ENCODE measurements around the gene PIGN. TPM values are rescaled to one million over a fixed set of nuclear protein-coding genes. Genes with fewer than 3 reads are reported as not detected.

PIGN gene
- total and polyA plus RNA-seq, 4 donors, result 10.9 to 47.0 (median 19.4) TPM

DNA sequence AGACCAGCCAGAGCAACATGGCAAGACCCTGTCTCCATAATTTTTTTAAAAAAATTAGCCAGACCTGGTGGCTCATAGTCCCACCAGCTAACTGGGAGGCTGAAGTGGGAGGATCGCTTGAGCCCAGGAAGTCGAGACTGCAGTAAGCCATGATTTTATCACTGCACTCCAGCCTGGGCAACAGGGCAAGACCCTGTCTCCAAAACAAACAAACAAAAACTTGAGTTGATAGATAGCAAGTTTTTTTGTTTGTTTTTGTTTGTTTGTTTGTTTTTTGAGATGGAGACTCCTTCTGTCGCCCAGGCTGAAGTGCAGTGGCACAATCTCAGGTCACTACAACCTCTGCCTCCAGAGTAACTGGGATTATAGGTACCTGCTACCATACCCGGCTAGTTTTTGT is 19.0 kb upstream of the PIGN start:
- 67% methylated on average over 1 of the region's 4 CpGs for WGBS (ENCODE audit: insufficient coverage)
- Histone ChIP-seq H3K9me3 (ENCODE audit: control insufficient read depth, insufficient read depth, low read length) (peaks cover 2% of the 10 kb centered on the region), H3K4me1 (ENCODE audit: control insufficient read depth, insufficient read depth, low read length) (no peaks in the 10 kb centered on the region), H3K36me3 (ENCODE audit: control insufficient read depth, insufficient read depth, low read length) (no peaks in the 10 kb centered on the region), H3K27me3 (ENCODE audit: control insufficient read depth, insufficient read depth, low read length) (no peaks in the 10 kb centered on the region), H3K27ac (ENCODE audit: low read depth, low read length) (no peak overlapping the region), H3K4me3 (ENCODE audit: low read depth, low read length) (no peak overlapping the region)
- DNase-seq (ENCODE audit: low read depth in 4 of 6, low spot score in 6 of 6), result no peak

DNA sequence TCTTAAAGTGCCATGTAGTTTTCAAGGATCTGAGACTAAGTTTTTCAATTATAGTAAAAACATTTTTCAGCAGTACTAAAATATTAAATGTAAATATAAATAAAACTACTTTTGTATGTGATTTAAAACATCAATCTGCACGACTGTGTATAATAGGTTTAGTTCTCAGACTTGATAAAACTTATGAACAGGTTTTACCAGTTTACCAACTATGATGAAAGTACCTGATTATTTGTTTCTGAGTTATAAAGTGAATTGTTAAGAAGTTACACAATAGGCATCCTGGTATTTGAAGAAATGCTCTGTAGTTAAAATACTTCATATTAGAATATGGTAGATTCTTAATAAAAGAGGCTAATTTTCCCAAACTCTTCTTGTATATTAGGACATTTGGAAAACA is 15.0 kb upstream of the PIGN start:
- Histone ChIP-seq H3K4me3 (ENCODE audit: low read depth, low read length) (no peak overlapping the region), H3K9me3 (ENCODE audit: control insufficient read depth, insufficient read depth, low read length) (no peaks in the 10 kb centered on the region), H3K27me3 (ENCODE audit: control insufficient read depth, insufficient read depth, low read length) (no peaks in the 10 kb centered on the region), H3K27ac (ENCODE audit: low read depth, low read length) (no peak overlapping the region), H3K4me1 (ENCODE audit: control insufficient read depth, insufficient read depth, low read length) (no peaks in the 10 kb centered on the region), H3K36me3 (ENCODE audit: control insufficient read depth, insufficient read depth, low read length) (no peaks in the 10 kb centered on the region)
- no CpG with 5 or more reads among the region's 1 CpG for WGBS (ENCODE audit: insufficient coverage)
- no peak for DNase-seq (ENCODE audit: low read depth in 4 of 6, low spot score in 6 of 6)

GRCh38 chr18:62200121-62200914 is 13.5 kb upstream of the PIGN start:
- Histone ChIP-seq H3K9me3 (ENCODE audit: control insufficient read depth, insufficient read depth, low read length) (no peaks in the 10 kb centered on the region), H3K4me3 (ENCODE audit: low read depth, low read length) (no peak overlapping the region), H3K27ac (ENCODE audit: low read depth, low read length) (no peak overlapping the region), H3K27me3 (ENCODE audit: control insufficient read depth, insufficient read depth, low read length) (no peaks in the 10 kb centered on the region), H3K36me3 (ENCODE audit: control insufficient read depth, insufficient read depth, low read length) (no peaks in the 10 kb centered on the region), H3K4me1 (ENCODE audit: control insufficient read depth, insufficient read depth, low read length) (no peaks in the 10 kb centered on the region)
- WGBS (ENCODE audit: insufficient coverage), result no CpG with 5 or more reads among the region's 3 CpGs
- no peak for DNase-seq (ENCODE audit: low read depth in 4 of 6, low spot score in 6 of 6)

GRCh38 chr18:62199629-62200028 is 12.8 kb upstream of the PIGN start:
- Histone ChIP-seq H3K4me3 (ENCODE audit: low read depth, low read length) (no peak overlapping the region), H3K27ac (ENCODE audit: low read depth, low read length) (no peak overlapping the region), H3K27me3 (ENCODE audit: control insufficient read depth, insufficient read depth, low read length) (no peaks in the 10 kb centered on the region), H3K9me3 (ENCODE audit: control insufficient read depth, insufficient read depth, low read length) (no peaks in the 10 kb centered on the region), H3K36me3 (ENCODE audit: control insufficient read depth, insufficient read depth, low read length) (no peaks in the 10 kb centered on the region), H3K4me1 (ENCODE audit: control insufficient read depth, insufficient read depth, low read length) (no peaks in the 10 kb centered on the region)
- WGBS (ENCODE audit: insufficient coverage), result 100% methylated on average over 1 of the region's 2 CpGs
- no peak for DNase-seq (ENCODE audit: low read depth in 4 of 6, low spot score in 6 of 6)

DNA sequence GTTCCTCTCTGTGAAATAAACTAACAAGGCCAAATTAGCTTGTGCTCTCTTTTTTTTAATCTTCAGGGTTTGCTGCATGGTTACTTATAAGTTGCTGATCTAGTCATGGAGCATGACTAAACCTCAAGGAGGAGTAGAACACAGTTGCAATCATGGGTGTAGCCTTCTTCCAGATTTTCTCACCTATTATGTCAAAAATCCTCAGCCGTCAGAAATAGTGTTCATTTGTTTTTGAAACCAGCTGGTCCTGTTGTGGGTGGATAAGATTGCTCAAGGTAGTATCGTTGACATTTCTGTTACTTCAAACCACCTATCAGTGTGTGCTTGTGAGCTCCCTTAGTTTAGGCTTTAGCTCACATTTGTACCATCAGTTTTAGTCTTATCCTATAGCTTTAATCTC is 11.4 kb upstream of the PIGN start:
- DNase-seq (ENCODE audit: low read depth in 4 of 6, low spot score in 6 of 6), result no peak
- H3K9me3 ChIP-seq (ENCODE audit: control insufficient read depth, insufficient read depth, low read length), result no peaks in the 10 kb centered on the region
- WGBS (ENCODE audit: insufficient coverage), result no CpG with 5 or more reads among the region's 2 CpGs
- H3K27me3 ChIP-seq (ENCODE audit: control insufficient read depth, insufficient read depth, low read length), result no peaks in the 10 kb centered on the region
- no peaks in the 10 kb centered on the region for H3K36me3 ChIP-seq (ENCODE audit: control insufficient read depth, insufficient read depth, low read length)
- H3K27ac ChIP-seq (ENCODE audit: low read depth, low read length), result no peak overlapping the region
- H3K4me1 ChIP-seq (ENCODE audit: control insufficient read depth, insufficient read depth, low read length), result no peaks in the 10 kb centered on the region
- H3K4me3 ChIP-seq (ENCODE audit: low read depth, low read length), result no peak overlapping the region

DNA sequence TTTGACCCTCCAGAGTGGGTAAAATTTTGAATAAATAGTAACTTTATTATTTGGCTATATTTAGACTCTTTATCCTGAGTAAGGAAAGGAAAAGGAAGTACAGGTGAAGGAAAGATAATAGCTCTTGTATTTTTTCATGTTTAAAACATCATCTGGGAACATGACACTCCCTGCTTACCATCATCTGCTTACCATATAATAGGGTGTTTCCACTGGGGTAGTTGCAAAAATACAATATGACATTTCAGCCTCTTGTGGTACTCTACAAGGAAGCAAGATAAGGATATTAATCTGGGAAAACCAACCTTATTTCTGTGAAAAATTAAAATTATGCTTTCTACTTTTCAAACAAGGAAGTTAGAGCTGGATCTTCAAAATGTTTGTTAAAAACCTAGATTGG is 10.1 kb upstream of the PIGN start:
- Histone ChIP-seq H3K4me1 (ENCODE audit: control insufficient read depth, insufficient read depth, low read length) (no peaks in the 10 kb centered on the region), H3K4me3 (ENCODE audit: low read depth, low read length) (no peak overlapping the region), H3K36me3 (ENCODE audit: control insufficient read depth, insufficient read depth, low read length) (no peaks in the 10 kb centered on the region), H3K27me3 (ENCODE audit: control insufficient read depth, insufficient read depth, low read length) (no peaks in the 10 kb centered on the region), H3K27ac (ENCODE audit: low read depth, low read length) (no peak overlapping the region), H3K9me3 (ENCODE audit: control insufficient read depth, insufficient read depth, low read length) (no peaks in the 10 kb centered on the region)
- no peak for DNase-seq (ENCODE audit: low read depth in 4 of 6, low spot score in 6 of 6)

GRCh38 chr18:62196079-62196478 is 9.2 kb upstream of the PIGN start:
- no peak overlapping the region for H3K27ac ChIP-seq (ENCODE audit: low read depth, low read length)
- no CpG with 5 or more reads among the region's 7 CpGs for WGBS (ENCODE audit: insufficient coverage)
- no peaks in the 10 kb centered on the region for H3K27me3 ChIP-seq (ENCODE audit: control insufficient read depth, insufficient read depth, low read length)
- no peaks in the 10 kb centered on the region for H3K4me1 ChIP-seq (ENCODE audit: control insufficient read depth, insufficient read depth, low read length)
- no peak overlapping the region for H3K4me3 ChIP-seq (ENCODE audit: low read depth, low read length)
- H3K36me3 ChIP-seq (ENCODE audit: control insufficient read depth, insufficient read depth, low read length), result no peaks in the 10 kb centered on the region
- H3K9me3 ChIP-seq (ENCODE audit: control insufficient read depth, insufficient read depth, low read length), result no peaks in the 10 kb centered on the region
- no peak for DNase-seq (ENCODE audit: low read depth in 4 of 6, low spot score in 6 of 6)

DNA sequence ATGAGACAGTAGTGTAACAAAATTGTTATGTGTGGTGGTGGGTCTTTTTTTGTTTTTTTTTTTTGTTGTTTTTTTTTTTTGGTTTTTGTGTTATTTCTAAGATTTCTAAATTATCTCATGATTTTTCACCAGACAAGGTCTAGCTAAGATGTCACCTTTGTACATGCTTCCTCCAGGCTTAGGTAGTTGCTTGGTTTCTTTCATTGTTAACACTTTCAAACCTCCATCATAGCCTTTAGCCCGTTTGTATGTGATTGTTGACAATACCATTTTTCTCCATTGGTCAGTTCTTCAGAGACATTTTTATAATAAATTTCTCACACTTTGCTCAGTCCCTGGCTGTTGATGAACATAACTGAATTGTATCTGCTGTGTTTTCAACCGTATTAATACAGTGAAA is 2.4 kb upstream of the PIGN start:
- WGBS (ENCODE audit: insufficient coverage), result no CpG with 5 or more reads among the region's 2 CpGs
- H3K4me3 ChIP-seq (ENCODE audit: low read depth, low read length), result peak overlapping the region; percentile 99
- DNase-seq (ENCODE audit: low read depth in 4 of 6, low spot score in 6 of 6), result no peak
- H3K9me3 ChIP-seq (ENCODE audit: control insufficient read depth, insufficient read depth, low read length), result no peaks in the 10 kb centered on the region
- H3K4me1 ChIP-seq (ENCODE audit: control insufficient read depth, insufficient read depth, low read length), result peaks cover 5% of the 10 kb centered on the region
- H3K36me3 ChIP-seq (ENCODE audit: control insufficient read depth, insufficient read depth, low read length), result no peaks in the 10 kb centered on the region
- no peak overlapping the region for H3K27ac ChIP-seq (ENCODE audit: low read depth, low read length)
- H3K27me3 ChIP-seq (ENCODE audit: control insufficient read depth, insufficient read depth, low read length), result no peaks in the 10 kb centered on the region

DNA sequence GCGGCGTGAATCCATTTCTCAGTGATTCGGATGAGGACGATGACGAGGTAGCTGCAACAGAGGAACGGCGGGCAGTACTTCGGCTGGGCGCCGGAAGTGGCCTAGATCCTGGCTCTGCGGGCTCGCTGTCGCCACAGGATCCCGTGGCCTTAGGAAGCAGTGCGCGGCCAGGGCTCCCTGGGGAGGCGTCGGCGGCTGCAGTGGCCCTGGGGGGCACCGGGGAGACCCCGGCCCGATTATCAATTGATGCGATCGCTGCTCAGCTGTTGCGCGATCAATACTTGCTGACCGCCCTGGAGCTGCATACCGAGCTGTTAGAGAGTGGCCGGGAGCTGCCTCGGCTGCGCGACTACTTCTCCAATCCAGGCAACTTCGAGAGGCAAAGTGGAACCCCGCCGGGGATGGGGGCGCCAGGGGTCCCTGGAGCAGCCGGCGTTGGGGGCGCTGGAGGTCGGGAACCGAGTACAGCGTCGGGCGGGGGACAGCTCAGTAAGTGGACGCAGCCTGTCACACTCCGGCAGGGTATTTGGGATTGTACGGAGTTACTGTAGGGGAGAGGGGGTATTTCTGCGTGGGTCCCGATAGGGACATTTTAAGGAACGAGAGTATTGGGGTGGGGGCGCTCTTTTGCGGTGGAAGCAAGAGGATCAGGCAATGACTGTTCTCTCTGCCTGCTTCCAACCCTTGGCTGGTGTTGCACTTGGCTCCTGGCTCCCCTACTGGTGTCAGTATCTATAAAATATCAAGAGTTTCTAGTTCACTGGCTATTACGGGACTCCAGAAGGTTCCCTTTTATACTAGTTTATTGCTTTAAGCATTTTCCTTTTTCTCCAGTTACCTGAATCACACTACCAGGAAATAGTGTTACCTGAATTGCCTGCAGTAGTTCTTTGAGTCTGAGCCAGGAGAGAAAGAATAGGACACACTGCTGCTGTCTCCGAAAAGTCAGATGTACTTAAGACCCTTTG is 971 bp upstream of the PIGN start:
- peaks cover 5% of the 10 kb centered on the region for H3K4me1 ChIP-seq (ENCODE audit: control insufficient read depth, insufficient read depth, low read length)

GRCh38 chr18:62186499-62186773 is 420 bp downstream of the PIGN start:
- WGBS (ENCODE audit: insufficient coverage), result 0% methylated on average over 7 of the region's 12 CpGs
- Histone ChIP-seq H3K27ac (ENCODE audit: low read depth, low read length) (peak overlapping the region; percentile 92), H3K27me3 (ENCODE audit: control insufficient read depth, insufficient read depth, low read length) (no peaks in the 10 kb centered on the region), H3K4me1 (ENCODE audit: control insufficient read depth, insufficient read depth, low read length) (peaks cover 5% of the 10 kb centered on the region), H3K9me3 (ENCODE audit: control insufficient read depth, insufficient read depth, low read length) (no peaks in the 10 kb centered on the region), H3K36me3 (ENCODE audit: control insufficient read depth, insufficient read depth, low read length) (no peaks in the 10 kb centered on the region), H3K4me3 (ENCODE audit: low read depth, low read length) (peak overlapping the region; percentile 99)
- DNase-seq (ENCODE audit: low read depth in 4 of 6, low spot score in 6 of 6), result peak in 4 of 6 donors; percentile 10 to 77 (median 54)

More for the DNA sequence above, 971 bp upstream of the PIGN start:
- Histone ChIP-seq H3K27me3 (ENCODE audit: control insufficient read depth, insufficient read depth, low read length) (no peaks in the 10 kb centered on the region), H3K4me3 (ENCODE audit: low read depth, low read length) (peak overlapping the region; percentile 99), H3K27ac (ENCODE audit: low read depth, low read length) (peak overlapping the region; percentile 93), H3K9me3 (ENCODE audit: control insufficient read depth, insufficient read depth, low read length) (no peaks in the 10 kb centered on the region), H3K36me3 (ENCODE audit: control insufficient read depth, insufficient read depth, low read length) (no peaks in the 10 kb centered on the region)
- WGBS (ENCODE audit: insufficient coverage), result under 1% methylated on average over 50 of the region's 54 CpGs
- peak; percentile 2 to 71 (median 12) for DNase-seq (ENCODE audit: low read depth in 4 of 6, low spot score in 6 of 6)
